Glutamatergic neuron (in vitro differentiated cells): ENCODE data around the gene USP38. TPM values are rescaled to one million over a fixed set of nuclear protein-coding genes. Genes with fewer than 3 reads are reported as not detected.

Experiments
- DNase-seq: peaks from one replicate; pipeline ENCODE4 v3.0.0; 2022
- H3K27ac Mint-ChIP-seq: one replicate; pipeline ENCODE4 v1.8.0; 2020; ENCODE audit warnings: mild to moderate bottlenecking, mixed read lengths, inconsistent platforms; ENCODE audit not compliant: unreplicated experiment
- H3K27me3 Mint-ChIP-seq: one replicate; pipeline ENCODE4 v1.8.0; 2020; ENCODE audit warnings: mild to moderate bottlenecking, moderate library complexity, mixed read lengths, inconsistent platforms; ENCODE audit not compliant: unreplicated experiment
- H3K36me3 Mint-ChIP-seq: one replicate; pipeline ENCODE4 v1.8.0; 2020; ENCODE audit warnings: mild to moderate bottlenecking, mixed read lengths, inconsistent platforms; ENCODE audit not compliant: unreplicated experiment
- H3K4me1 Mint-ChIP-seq: one replicate; pipeline ENCODE4 v1.8.0; 2020; ENCODE audit warnings: mild to moderate bottlenecking, low read depth, mixed read lengths, inconsistent platforms; ENCODE audit not compliant: unreplicated experiment
- H3K4me3 Mint-ChIP-seq: one replicate; pipeline ENCODE4 v1.8.0; 2020; ENCODE audit warnings: mild to moderate bottlenecking, mixed read lengths, inconsistent platforms; ENCODE audit not compliant: unreplicated experiment
- H3K9me3 Mint-ChIP-seq: one replicate; pipeline ENCODE4 v1.8.0; 2020; ENCODE audit warnings: mild to moderate bottlenecking, moderate library complexity, mixed read lengths, inconsistent platforms; ENCODE audit not compliant: unreplicated experiment
- CTCF ChIP-seq: fragments of 200-600 bp; sonication (generic); IDR thresholded peaks from one replicate; pipeline ENCODE4 v1.5.0; 2021; ENCODE audit not compliant: partially characterized antibody, unreplicated experiment
- total RNA-seq: library from RNA; stranded (reverse); fragmentation: NEBNext Ultra II Directional; extraction: Animal tissue kit (Norgen Biotek cat#: 25700); gene quantifications from one replicate; pipeline ENCODE4 v1.2.1, GENCODE V29; 2021; ENCODE audit not compliant: unreplicated experiment

Gene USP38
- total RNA-seq, 1 donor from 2014 or later, result 15.9 TPM

- H3K27ac Mint-ChIP-seq, result peak overlapping the region; percentile 4
- H3K4me1 Mint-ChIP-seq, result peaks cover 23% of the 10 kb centered on the region
- peak overlapping the region; percentile 43 for H3K4me3 Mint-ChIP-seq
- no peaks in the 10 kb centered on the region for H3K36me3 Mint-ChIP-seq
- no peak for TF ChIP-seq CTCF
- H3K27me3 Mint-ChIP-seq, result peaks cover 6% of the 10 kb centered on the region
- no peak for DNase-seq
- peaks cover 6% of the 10 kb centered on the region for H3K9me3 Mint-ChIP-seq
These were observed 4.8 kb downstream of the USP38 start for GRCh38 chr4:143189528-143189927.

- H3K4me1 Mint-ChIP-seq, result no peaks in the 10 kb centered on the region
- DNase-seq, result no peak
- H3K27me3 Mint-ChIP-seq, result no peaks in the 10 kb centered on the region
- H3K9me3 Mint-ChIP-seq, result no peaks in the 10 kb centered on the region
- TF ChIP-seq CTCF, result no peak
- no peak overlapping the region for H3K4me3 Mint-ChIP-seq
- H3K36me3 Mint-ChIP-seq, result no peaks in the 10 kb centered on the region
- no peak overlapping the region for H3K27ac Mint-ChIP-seq
These were observed 10.9 kb downstream of the USP38 start for GRCh38 chr4:143195581-143195980.

- no peaks in the 10 kb centered on the region for H3K4me1 Mint-ChIP-seq
- no peak for TF ChIP-seq CTCF
- no peak for DNase-seq
- no peaks in the 10 kb centered on the region for H3K27me3 Mint-ChIP-seq
- H3K9me3 Mint-ChIP-seq, result no peaks in the 10 kb centered on the region
- H3K4me3 Mint-ChIP-seq, result no peak overlapping the region
- no peaks in the 10 kb centered on the region for H3K36me3 Mint-ChIP-seq
- H3K27ac Mint-ChIP-seq, result no peak overlapping the region
These were observed 11.6 kb downstream of the USP38 start for GRCh38 chr4:143196323-143196722.

GRCh38 chr4:143199503-143199902, 14.8 kb downstream of the USP38 start:
- H3K27me3 Mint-ChIP-seq, result no peaks in the 10 kb centered on the region
- no peaks in the 10 kb centered on the region for H3K36me3 Mint-ChIP-seq
- H3K27ac Mint-ChIP-seq, result no peak overlapping the region
- no peaks in the 10 kb centered on the region for H3K9me3 Mint-ChIP-seq
- no peak overlapping the region for H3K4me3 Mint-ChIP-seq
- DNase-seq, result no peak
- H3K4me1 Mint-ChIP-seq, result no peaks in the 10 kb centered on the region
- no peak for TF ChIP-seq CTCF

- Mint-ChIP-seq H3K9me3 (no peaks in the 10 kb centered on the region), H3K36me3 (no peaks in the 10 kb centered on the region), H3K4me3 (no peak overlapping the region), H3K27me3 (no peaks in the 10 kb centered on the region), H3K4me1 (no peaks in the 10 kb centered on the region), H3K27ac (no peak overlapping the region)
- DNase-seq, result no peak
- TF ChIP-seq CTCF, result no peak
These were observed 18.1 kb downstream of the USP38 start for GRCh38 chr4:143202824-143203223.
